ENCODE measurements around the gene ZNF33A. TPM values are rescaled to one million over a fixed set of nuclear protein-coding genes. Genes with fewer than 3 reads are reported as not detected.
A peak's percentile ranks its signal among the peaks of the same experiment; 100 is the strongest.
"Not testable (repeated sequence)": the region's sequence is repeated elsewhere in the genome, so short reads cannot be mapped to it uniquely, and the experiment has no call there.

Gene ZNF33A
- total RNA-seq, 1 donor from 2014 or later, result 38.2 TPM

DNA sequence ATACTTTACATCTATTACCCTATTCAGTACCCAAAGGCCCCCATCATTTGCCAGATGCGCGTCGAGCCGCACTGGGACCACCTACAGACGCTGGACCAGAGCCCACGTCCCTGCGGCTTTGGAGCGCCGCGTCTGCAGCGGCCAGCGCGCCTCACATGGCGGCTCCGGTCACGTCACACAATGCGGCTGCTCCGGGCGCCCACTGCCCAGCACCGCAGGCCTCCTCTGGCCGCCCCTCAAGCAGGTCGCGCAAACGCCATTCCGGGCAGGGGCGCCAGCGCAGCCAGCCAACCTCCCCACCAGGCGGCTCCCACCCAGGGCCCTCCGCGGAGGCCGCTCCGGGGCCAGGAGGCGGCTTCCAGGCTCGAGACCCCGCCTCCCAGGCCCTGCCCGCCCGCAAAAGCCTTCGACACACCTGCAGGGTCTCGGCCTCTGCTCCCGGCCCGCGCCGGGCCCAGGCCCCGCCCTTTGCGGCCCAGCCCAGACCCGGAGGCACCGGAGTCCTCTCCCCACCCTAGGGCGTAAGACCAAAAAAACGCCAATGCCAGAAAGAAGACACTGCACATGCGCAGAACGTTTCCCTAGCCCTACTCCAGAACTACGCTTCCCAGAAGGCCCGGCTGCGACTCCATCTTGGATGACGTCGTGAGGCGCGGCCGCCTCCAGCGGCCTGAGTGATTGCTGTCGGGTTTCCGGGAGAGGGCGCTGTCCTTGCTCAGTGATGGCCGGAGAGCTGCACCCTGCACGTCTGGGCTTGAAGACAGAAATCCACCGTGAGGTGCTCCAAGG lies 34.2 kb upstream of the ZNF33A start, which contains the start of gene ZNF25:
Gene ZNF25 (minus strand): TSS at position 557 of the 789 bp plus-strand sequence. CDS start 4,925 bp downstream, outside the sequence.
- DNase-seq, result peak; percentile 98
- H3K27me3 Mint-ChIP-seq (ENCODE audit: unreplicated experiment), result no peaks in the 10 kb centered on the region
- peak; percentile 87 for TF ChIP-seq CTCF (IDR thresholded peaks at IDR 0.05; ENCODE audit: partially characterized antibody, unreplicated experiment)
- no peaks in the 10 kb centered on the region for H3K4me1 Mint-ChIP-seq (ENCODE audit: low read depth, unreplicated experiment)
- H3K9me3 Mint-ChIP-seq (ENCODE audit: unreplicated experiment), result peaks cover 3% of the 10 kb centered on the region
- peak within 1 kb of the TSS; percentile 92 for H3K27ac Mint-ChIP-seq (ENCODE audit: unreplicated experiment)
- H3K36me3 Mint-ChIP-seq (ENCODE audit: unreplicated experiment), result no peaks in the 10 kb centered on the region
- peak within 1 kb of the TSS; percentile 91 for H3K4me3 Mint-ChIP-seq (ENCODE audit: unreplicated experiment)

DNA sequence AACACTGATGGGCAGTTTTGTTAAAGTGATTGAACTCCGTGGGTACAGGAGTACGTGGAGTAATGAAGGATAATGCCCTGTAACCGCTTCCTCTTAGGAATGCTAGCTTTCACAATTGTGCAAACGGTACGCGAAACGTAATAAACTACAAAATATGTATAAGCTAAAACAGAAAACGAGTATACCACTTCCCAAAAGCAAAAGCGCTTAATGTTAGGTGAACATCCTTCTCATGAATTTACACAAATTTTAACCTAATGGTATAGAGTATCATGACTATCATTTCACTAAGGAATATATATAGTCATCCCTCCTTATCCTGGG lies 33.6 kb upstream of the ZNF33A start:
- peaks cover 3% of the 10 kb centered on the region for H3K9me3 Mint-ChIP-seq (ENCODE audit: unreplicated experiment)
- peak; percentile 31 for TF ChIP-seq CTCF (IDR thresholded peaks at IDR 0.05; ENCODE audit: partially characterized antibody, unreplicated experiment)
- no peaks in the 10 kb centered on the region for H3K4me1 Mint-ChIP-seq (ENCODE audit: low read depth, unreplicated experiment)
- DNase-seq, result no peak
- peak overlapping the region; percentile 59 for H3K27ac Mint-ChIP-seq (ENCODE audit: unreplicated experiment)
- H3K27me3 Mint-ChIP-seq (ENCODE audit: unreplicated experiment), result no peaks in the 10 kb centered on the region
- H3K36me3 Mint-ChIP-seq (ENCODE audit: unreplicated experiment), result no peaks in the 10 kb centered on the region
- H3K4me3 Mint-ChIP-seq (ENCODE audit: unreplicated experiment), result peak overlapping the region; percentile 75

DNA sequence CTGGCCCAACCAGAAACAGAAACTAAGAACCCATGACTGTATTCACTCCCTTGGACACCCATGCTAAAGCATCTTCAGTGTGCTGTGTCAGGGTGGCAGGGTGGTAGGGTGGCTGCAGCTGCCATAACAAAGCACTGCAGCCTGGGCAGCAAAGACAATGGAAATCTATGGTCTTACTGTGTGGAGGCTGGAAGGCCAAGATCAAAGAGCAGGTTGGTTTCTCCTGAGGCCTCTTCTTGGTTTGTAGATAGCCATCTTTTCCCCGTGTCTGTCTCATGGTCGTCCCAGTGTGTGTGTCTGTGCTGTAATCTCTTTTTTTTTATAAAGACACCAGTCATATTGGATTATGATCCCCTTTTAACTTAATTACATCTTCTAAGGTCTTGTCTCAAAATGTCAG lies 18.8 kb upstream of the ZNF33A start:
- Mint-ChIP-seq H3K27me3 (ENCODE audit: unreplicated experiment) (peaks cover 2% of the 10 kb centered on the region), H3K4me1 (ENCODE audit: low read depth, unreplicated experiment) (no peaks in the 10 kb centered on the region), H3K9me3 (ENCODE audit: unreplicated experiment) (peaks cover 5% of the 10 kb centered on the region), H3K27ac (ENCODE audit: unreplicated experiment) (no peak overlapping the region), H3K36me3 (ENCODE audit: unreplicated experiment) (no peaks in the 10 kb centered on the region), H3K4me3 (ENCODE audit: unreplicated experiment) (no peak overlapping the region)
- DNase-seq, result no peak
- no peak for TF ChIP-seq CTCF (IDR thresholded peaks at IDR 0.05; ENCODE audit: partially characterized antibody, unreplicated experiment)

GRCh38 chr10:37992083-37992482 lies 18.4 kb upstream of the ZNF33A start:
- DNase-seq, result no peak
- no peak overlapping the region for H3K4me3 Mint-ChIP-seq (ENCODE audit: unreplicated experiment)
- no peak overlapping the region for H3K27ac Mint-ChIP-seq (ENCODE audit: unreplicated experiment)
- no peak for TF ChIP-seq CTCF (IDR thresholded peaks at IDR 0.05; ENCODE audit: partially characterized antibody, unreplicated experiment)
- no peaks in the 10 kb centered on the region for H3K36me3 Mint-ChIP-seq (ENCODE audit: unreplicated experiment)
- H3K27me3 Mint-ChIP-seq (ENCODE audit: unreplicated experiment), result peaks cover 2% of the 10 kb centered on the region
- no peaks in the 10 kb centered on the region for H3K4me1 Mint-ChIP-seq (ENCODE audit: low read depth, unreplicated experiment)
- peaks cover 5% of the 10 kb centered on the region for H3K9me3 Mint-ChIP-seq (ENCODE audit: unreplicated experiment)

DNA sequence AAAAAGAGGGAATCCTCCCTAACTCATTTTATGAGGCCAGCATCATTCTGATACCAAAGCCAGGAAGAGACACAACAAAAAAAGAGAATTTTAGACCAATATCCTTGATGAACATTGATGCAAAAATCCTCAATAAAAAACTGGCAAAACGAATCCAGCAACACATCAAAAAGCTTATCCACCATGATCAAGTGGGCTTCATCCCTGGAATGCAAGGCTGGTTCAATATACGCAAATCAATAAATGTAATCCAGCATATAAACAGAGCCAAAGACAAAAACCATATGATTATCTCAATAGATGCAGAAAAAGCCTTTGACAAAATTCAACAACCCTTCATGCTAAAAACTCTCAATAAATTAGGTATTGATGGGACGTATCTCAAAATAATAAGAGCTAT lies 11.6 kb upstream of the ZNF33A start:
- not testable (repeated sequence) for H3K9me3 Mint-ChIP-seq (ENCODE audit: unreplicated experiment)

GRCh38 chr10:38000474-38000873 lies 10.0 kb upstream of the ZNF33A start:
- H3K9me3 Mint-ChIP-seq (ENCODE audit: unreplicated experiment); H3K4me1 Mint-ChIP-seq (ENCODE audit: low read depth, unreplicated experiment); H3K4me3 Mint-ChIP-seq (ENCODE audit: unreplicated experiment); DNase-seq; H3K36me3 Mint-ChIP-seq (ENCODE audit: unreplicated experiment); H3K27ac Mint-ChIP-seq (ENCODE audit: unreplicated experiment); H3K27me3 Mint-ChIP-seq (ENCODE audit: unreplicated experiment): not testable (repeated sequence)

More for the DNA sequence above, 11.6 kb upstream of the ZNF33A start:
- H3K36me3 Mint-ChIP-seq (ENCODE audit: unreplicated experiment); H3K4me1 Mint-ChIP-seq (ENCODE audit: low read depth, unreplicated experiment); H3K27ac Mint-ChIP-seq (ENCODE audit: unreplicated experiment); H3K27me3 Mint-ChIP-seq (ENCODE audit: unreplicated experiment); DNase-seq; H3K4me3 Mint-ChIP-seq (ENCODE audit: unreplicated experiment): not testable (repeated sequence)

Data from glutamatergic neuron (in vitro differentiated cells).